Liver (tissue), 9 donors: ENCODE data around the gene AVPR1B. TPM values are rescaled to one million over a fixed set of nuclear protein-coding genes. Genes with fewer than 3 reads are reported as not detected.

ENCODE experiments used
- DNase-seq: peaks from one replicate; pipeline ENCODE4 v3.0.0-alpha.2; 2017; ENCODE audit warnings: low spot score
- H3K27ac ChIP-seq, 2 donors: one replicate each; pipeline ENCODE4 v1.7.0; 2013; ENCODE audit warnings: inconsistent platforms in 2 of 2, low read length in 2 of 2, control low read depth in 1 of 2, low read depth in 1 of 2, mild to moderate bottlenecking in 1 of 2
- H3K27me3 ChIP-seq, 4 donors: one replicate each; pipeline versions ENCODE4 v1.6.1 to v1.7.0; 2013; ENCODE audit warnings: low read length in 3 of 4, inconsistent platforms in 1 of 4, mild to moderate bottlenecking in 1 of 4, moderate library complexity in 1 of 4; ENCODE audit not compliant: control insufficient read depth in 4 of 4, insufficient read depth in 4 of 4
- H3K36me3 ChIP-seq, 4 donors: one replicate each; pipeline versions ENCODE4 v1.6.1 to v1.7.0; 2013; ENCODE audit warnings: low read length in 3 of 4, mild to moderate bottlenecking in 3 of 4, low read depth in 1 of 4, moderate library complexity in 1 of 4; ENCODE audit not compliant: control insufficient read depth in 4 of 4, insufficient read depth in 3 of 4
- H3K4me1 ChIP-seq, 4 donors: one replicate each; pipeline versions ENCODE4 v1.6.1 to v1.7.0; 2013; ENCODE audit warnings: low read length in 3 of 4, mild to moderate bottlenecking in 3 of 4, moderate library complexity in 1 of 4; ENCODE audit not compliant: control insufficient read depth in 4 of 4, insufficient read depth in 4 of 4
- H3K4me3 ChIP-seq, 3 donors: one replicate each; pipeline versions ENCODE4 v1.6.1 to v1.7.0; 2013; ENCODE audit warnings: low read length in 3 of 3, control low read depth in 1 of 3, low read depth in 1 of 3, mild to moderate bottlenecking in 1 of 3
- H3K9ac ChIP-seq, 2 donors: one replicate each; pipeline ENCODE4 v1.7.0; 2013; ENCODE audit warnings: low read length in 2 of 2, mild to moderate bottlenecking in 2 of 2, moderate library complexity in 2 of 2, control low read depth in 1 of 2, low read depth in 1 of 2
- H3K9me3 ChIP-seq, 4 donors: one replicate each; pipeline versions ENCODE4 v1.6.1 to v1.7.0; 2013; ENCODE audit warnings: low read length in 3 of 4; ENCODE audit not compliant: control insufficient read depth in 4 of 4
- ATF3 ChIP-seq: IDR thresholded peaks from 2 replicates; pipeline ENCODE4 v1.6.1; 2016; ENCODE audit warnings: antibody characterized with exemption
- CTCF ChIP-seq: fragments of 150-350 bp; IDR thresholded peaks from 2 replicates; pipeline ENCODE4 v1.5.1; 2017; ENCODE audit warnings: improper control_type of control experiment, low read depth, low read length; ENCODE audit not compliant: missing input control
- EGR1 ChIP-seq, 2 donors: IDR thresholded peaks; 2 replicates each; pipeline ENCODE4 v1.6.1; 2016 to 2018; ENCODE audit warnings: antibody characterized with exemption in 2 of 2, low read depth in 2 of 2
- FOXA1 ChIP-seq: IDR thresholded peaks from 2 replicates; pipeline ENCODE4 v1.6.1; 2016; ENCODE audit warnings: antibody characterized with exemption
- FOXA2 ChIP-seq: IDR thresholded peaks from 2 replicates; pipeline ENCODE4 v1.6.1; 2016; ENCODE audit warnings: antibody characterized with exemption
- GABPA ChIP-seq, 2 donors: IDR thresholded peaks in 1 of 2; conservative IDR thresholded peaks in 1 of 2; 2 replicates each; pipeline ENCODE4 v1.6.1; 2016; ENCODE audit warnings: antibody characterized with exemption in 2 of 2, mild to moderate bottlenecking in 1 of 2, moderate library complexity in 1 of 2
- HNF4A ChIP-seq, 2 donors: conservative IDR thresholded peaks; 2 replicates each; pipeline ENCODE4 v1.6.1; 2016; ENCODE audit warnings: antibody characterized with exemption in 2 of 2, mild to moderate bottlenecking in 2 of 2
- HNF4G ChIP-seq: IDR thresholded peaks from 2 replicates; pipeline ENCODE4 v1.6.1; 2016; ENCODE audit warnings: antibody characterized with exemption
- JUND ChIP-seq, 2 donors: IDR thresholded peaks; 2 replicates each; pipeline ENCODE4 v1.6.1; 2016; ENCODE audit warnings: antibody characterized with exemption in 2 of 2
- MAX ChIP-seq: IDR thresholded peaks from 2 replicates; pipeline ENCODE4 v1.6.1; 2016; ENCODE audit warnings: antibody characterized with exemption
- NR2F2 ChIP-seq: IDR thresholded peaks from 2 replicates; pipeline ENCODE4 v1.6.1; 2016; ENCODE audit warnings: antibody characterized with exemption
- RAD21 ChIP-seq, 2 donors: IDR thresholded peaks; 2 replicates each; pipeline ENCODE4 v1.6.1; 2016; ENCODE audit warnings: antibody characterized with exemption in 2 of 2, mild to moderate bottlenecking in 2 of 2
- REST ChIP-seq: IDR thresholded peaks from 2 replicates; pipeline ENCODE4 v1.6.1; 2016; ENCODE audit warnings: antibody characterized with exemption, mild to moderate bottlenecking
- RXRA ChIP-seq, 2 donors: IDR thresholded peaks; 2 replicates each; pipeline ENCODE4 v1.6.1; 2017 to 2018; ENCODE audit warnings: antibody characterized with exemption in 2 of 2, mild to moderate bottlenecking in 1 of 2
- SP1 ChIP-seq: IDR thresholded peaks from 2 replicates; pipeline ENCODE4 v1.6.1; 2018; ENCODE audit warnings: antibody characterized with exemption, mild to moderate bottlenecking
- TAF1 ChIP-seq: conservative IDR thresholded peaks from 2 replicates; pipeline ENCODE4 v1.6.1; 2016; ENCODE audit warnings: antibody characterized with exemption, mild to moderate bottlenecking
- YY1 ChIP-seq: IDR thresholded peaks from 2 replicates; pipeline ENCODE4 v1.6.1; 2016; ENCODE audit warnings: antibody characterized with exemption, mild to moderate bottlenecking
- ZBTB33 ChIP-seq: IDR thresholded peaks from 2 replicates; pipeline ENCODE4 v1.6.1; 2016; ENCODE audit warnings: antibody characterized with exemption
- WGBS: extraction: QIAGEN DNeasy Blood & Tissue Kit; methylation state at CpG from one replicate; pipeline ENCODE4 v1.1.7; 2013; 5-methylcytosine and 5-hydroxymethylcytosine counted together
- polyA plus RNA-seq, 2 donors: library from polyadenylated mRNA; stranded (reverse) in 1 of 2; unstranded in 1 of 2; fragments of 200-250 nt in 1 of 2; fragments of >200 nt in 1 of 2; fragmentation: Nextera tagmentation in 1 of 2; extraction: Ambion mirVana in 1 of 2; gene quantifications; one replicate each; pipeline versions ENCODE4 v1.2.1 to v1.2.3, GENCODE V29; 2013 to 2015
- total RNA-seq, 2 donors: library from RNA; depleted of rRNA; stranded (reverse); fragments of >200 nt; gene quantifications; one replicate each; pipeline ENCODE4 v1.2.3, GENCODE V29; 2014
- donor health status: healthy.
- donor health status: healthy.
- donor health status: healthy.
- donor health status: healthy.
- donor health status: healthy.

The AVPR1B gene
- total and polyA plus RNA-seq, 4 donors, result not detected

GRCh38 chr1:206115791-206116190 lies 1.4 kb downstream of the AVPR1B start (continued):
- TF ChIP-seq REST, result no peak

- 47% methylated on average over 6 of the region's 6 CpGs for WGBS
- Histone ChIP-seq H3K9me3 (no peaks in the 10 kb centered on the region), H3K27me3 (no peaks in the 10 kb centered on the region), H3K4me3 (no peak overlapping the region), H3K27ac (no peak overlapping the region), H3K36me3 (no peaks in the 10 kb centered on the region), H3K4me1 (peaks cover 2 to 32% (median 17%) of the 10 kb centered on the region in 4 donors), H3K9ac (no peak overlapping the region)
- no peak for DNase-seq
- TF ChIP-seq NR2F2 (no peak), CTCF (no peak), MAX (no peak), HNF4A (conservative IDR thresholded peaks at IDR 0.05) (no peak), GABPA (IDR thresholded peaks at IDR 0.05 in 1 of 2, conservative IDR thresholded peaks at IDR 0.05 in 1 of 2) (no peak), TAF1 (no peak), EGR1 (IDR thresholded peaks at IDR 0.05; ENCODE audit: low read depth in 2 of 2) (no peak), RAD21 (IDR thresholded peaks at IDR 0.05) (no peak), RXRA (IDR thresholded peaks at IDR 0.05) (no peak), REST (no peak), HNF4G (no peak), FOXA2 (no peak), YY1 (no peak), ZBTB33 (no peak), ATF3 (no peak), JUND (IDR thresholded peaks at IDR 0.05) (no peak), SP1 (no peak), FOXA1 (no peak)
Observed at GRCh38 chr1:206114692-206115640, 2.2 kb downstream of the AVPR1B start.
